GM18498 (cell line): Measurements from ENCODE around the gene LIPM.

Experiments
- ATAC-seq: cut with Tn5 transposase; IDR thresholded peaks from one replicate; pipeline ENCODE4 v1.9.1; 2021; ENCODE audit warnings: mild to moderate bottlenecking, moderate library complexity; ENCODE audit not compliant: unreplicated experiment

Gene LIPM

DNA sequence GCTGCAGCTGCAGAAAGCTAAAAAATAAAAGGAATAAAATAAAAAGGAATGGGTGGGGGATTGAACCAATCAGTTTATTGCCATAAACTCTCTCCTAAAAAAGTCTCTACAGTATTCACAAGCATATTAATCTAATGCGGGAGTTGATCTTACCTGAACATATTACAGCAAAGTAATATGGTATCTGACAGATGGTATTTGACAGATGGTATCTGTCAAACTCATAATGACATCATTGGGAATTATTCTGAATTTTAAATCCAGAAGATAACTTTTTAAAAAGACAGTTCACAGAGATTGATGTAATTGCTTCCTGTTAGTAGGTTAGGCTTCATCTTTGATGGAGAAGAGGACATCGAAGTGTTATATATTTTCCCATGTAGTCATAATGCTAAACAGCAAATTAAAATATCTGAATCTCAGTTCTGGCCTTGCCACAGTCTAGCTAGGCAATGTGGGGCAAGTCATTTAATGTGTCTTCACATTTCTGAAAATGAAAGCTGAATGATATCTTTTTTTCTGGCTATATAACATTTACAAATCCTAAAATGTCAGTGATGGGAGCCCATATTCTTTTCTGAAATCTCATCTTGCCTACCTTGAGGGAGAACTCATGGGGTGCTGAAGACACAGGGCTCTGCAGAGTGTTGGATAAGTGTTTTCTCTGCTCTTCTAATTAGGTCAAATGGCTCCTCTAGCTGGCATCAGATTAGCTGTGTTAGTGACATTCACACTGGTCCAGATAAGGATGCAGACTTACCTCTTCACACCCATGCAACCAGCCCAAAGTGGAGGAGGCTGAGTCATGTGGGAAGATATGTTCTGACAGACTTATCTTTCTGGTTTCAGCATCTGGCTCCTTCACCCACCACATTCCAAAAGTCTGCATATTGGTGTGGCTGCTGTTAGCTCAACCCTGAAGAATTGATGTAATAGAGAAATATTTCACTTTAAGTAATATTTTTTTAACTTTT lies 2.1 kb upstream of the LIPM start:
- ATAC-seq: no peak

DNA sequence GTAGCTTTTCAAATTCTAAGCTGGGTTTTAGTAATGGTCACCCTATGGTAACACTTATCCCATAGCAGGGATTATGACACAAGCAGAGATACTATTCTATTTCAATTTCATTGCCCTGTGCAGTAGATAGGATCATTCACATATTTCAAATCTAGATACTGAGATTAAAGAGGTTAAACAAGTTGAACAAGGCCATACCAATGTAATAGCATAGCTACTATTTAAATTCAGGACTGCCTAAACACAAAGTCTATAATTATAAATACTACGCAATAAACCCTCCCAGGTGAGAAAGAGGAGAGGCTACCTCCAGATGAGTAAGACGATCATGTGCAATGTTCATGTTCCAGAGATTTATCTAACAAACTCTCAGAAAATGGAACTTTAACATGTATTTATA lies 1.1 kb downstream of the LIPM start:
- no peak for ATAC-seq

DNA sequence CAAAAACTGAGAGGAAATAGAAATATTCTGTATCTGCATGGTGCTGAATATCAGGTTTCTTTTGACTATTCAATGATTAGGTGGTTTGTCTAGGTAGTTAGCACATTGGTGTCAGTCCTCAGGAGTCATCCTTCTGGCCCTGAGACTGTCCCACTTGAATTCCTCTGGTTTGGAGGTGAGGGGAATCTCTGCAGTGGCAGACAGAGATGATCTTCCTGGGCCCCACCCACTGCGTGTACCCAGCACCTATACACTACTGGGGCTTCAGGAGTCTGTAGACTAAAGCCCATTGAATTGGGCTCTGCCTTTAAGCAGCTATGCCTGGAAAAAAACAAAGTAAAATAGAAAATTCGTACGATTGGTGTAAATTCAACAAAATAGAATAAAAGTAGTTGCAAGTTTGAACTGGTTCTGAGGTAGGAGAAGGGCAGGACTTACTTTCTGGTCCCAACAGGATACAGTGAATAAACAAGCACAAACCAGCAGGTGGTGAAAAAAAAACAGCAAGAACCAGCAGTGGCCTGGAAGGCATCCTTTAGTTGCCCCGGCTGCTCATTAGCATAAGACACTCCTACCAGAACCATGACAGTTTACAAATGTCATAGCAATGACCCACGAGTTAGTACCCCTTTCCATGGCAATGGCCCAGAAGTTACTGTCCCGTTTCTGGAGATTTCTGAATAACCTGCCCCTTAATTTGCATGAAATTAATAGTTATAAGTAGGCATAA lies 1.7 kb downstream of the LIPM start:
- ATAC-seq: no peak

DNA sequence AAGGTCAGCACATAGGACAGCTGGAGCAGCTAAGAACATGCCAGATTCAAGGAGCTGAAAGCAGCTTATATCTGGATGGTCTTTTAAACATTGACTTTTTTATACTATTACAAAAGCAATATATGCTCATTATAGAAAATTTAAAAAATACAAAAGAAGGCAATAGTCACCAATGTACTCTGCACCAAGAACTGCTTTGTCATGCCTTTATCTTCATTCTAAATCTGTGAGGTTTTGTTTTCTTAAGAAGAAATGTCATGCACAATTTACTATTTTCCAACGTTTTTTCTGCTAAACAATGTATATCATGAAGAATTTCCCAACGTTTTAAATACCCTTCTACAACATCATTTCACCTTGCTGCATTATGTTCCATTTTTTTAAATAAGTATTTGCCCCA lies 2.8 kb downstream of the LIPM start:
- ATAC-seq: no peak

DNA sequence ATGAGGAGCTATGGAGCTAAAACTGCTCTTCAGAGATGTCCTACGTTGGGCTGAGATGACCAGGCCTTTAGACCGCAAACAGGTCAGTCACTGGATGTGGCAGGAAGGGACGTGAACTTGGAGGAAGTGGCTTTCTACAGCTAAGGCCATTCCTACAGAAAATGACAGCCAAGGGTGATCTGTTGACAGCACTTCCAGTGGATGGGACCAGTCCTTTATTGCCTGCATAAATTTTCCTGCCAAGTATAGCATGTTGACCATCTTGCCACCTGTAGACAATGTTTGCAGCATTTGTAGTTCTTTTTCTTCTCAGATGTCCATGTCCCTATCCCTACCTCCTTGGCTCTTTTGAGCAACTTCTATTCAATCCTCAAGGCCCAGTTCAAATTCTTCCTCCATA lies 3.4 kb downstream of the LIPM start:
- ATAC-seq: no peak

DNA sequence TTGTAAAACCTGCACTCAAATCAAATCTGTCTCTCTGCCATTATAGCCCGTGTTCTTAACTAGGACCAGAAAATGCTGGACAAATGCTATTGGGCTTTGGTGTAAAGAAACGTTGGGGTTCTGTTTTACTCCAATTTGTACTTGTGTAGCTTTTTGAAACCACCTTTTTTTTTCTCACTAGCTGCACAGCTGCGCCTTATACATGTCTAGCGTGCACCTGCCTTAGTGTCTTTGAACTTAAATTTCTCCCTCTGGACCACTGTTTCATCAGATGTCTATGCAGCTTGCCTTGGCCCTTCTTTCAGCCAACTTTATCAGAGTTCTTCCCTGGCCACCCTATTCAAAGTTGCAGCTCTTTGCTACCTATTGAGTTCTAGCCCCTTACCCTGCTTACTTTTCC lies 7.1 kb downstream of the LIPM start:
- no peak for ATAC-seq

DNA sequence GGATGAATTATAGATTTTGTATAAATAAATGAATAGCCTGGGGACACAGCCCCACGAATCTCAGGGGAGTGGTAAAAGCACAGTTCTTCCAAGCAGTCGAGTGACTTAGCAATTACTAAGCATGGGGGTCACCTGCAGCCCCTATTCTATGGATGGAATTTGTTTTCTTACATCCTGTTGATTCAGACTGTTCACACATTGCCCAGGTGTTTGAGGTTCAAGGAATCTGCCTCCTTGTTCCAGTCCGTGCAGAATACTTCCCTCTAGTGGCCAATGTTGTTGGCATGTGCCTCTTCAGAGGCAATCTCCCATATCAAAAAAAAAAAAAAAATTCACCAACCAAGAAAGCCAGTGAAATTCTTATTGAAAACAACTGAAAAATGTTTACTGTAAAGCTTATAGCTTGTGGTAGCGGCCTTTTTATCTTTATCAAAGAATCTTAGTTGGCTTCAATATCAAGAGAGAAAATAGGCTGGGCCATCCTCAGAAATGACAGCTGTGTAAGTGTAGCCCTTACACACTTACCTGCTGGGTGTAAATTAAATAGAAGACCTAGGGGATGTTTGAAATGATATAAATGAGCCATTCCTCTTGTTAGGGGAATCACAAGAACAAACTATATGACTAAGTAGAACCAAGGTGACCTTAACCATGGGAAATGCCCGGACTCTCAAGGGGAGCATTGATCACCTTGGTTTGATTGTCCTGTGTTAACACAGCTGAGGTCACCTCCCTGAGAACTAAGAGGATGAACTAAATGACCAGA lies 7.8 kb downstream of the LIPM start:
- no peak for ATAC-seq

DNA sequence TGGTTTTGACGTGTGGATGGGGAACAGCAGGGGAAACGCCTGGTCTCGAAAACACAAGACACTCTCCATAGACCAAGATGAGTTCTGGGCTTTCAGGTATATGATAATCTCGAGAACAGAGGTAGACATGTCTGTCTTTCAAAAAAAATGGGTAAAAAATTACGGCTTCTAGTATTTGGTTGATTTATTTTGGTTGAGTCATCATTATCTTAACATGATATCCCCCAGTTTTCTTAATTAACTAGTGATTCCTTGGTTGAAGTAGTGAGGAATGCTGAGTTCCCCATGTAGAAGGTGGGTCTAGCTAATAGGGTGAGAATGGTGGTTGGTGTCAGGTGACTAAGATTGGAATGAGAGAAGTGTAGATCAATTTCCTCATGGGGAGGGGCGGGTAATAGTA lies 10.7 kb downstream of the LIPM start:
- ATAC-seq: no peak

DNA sequence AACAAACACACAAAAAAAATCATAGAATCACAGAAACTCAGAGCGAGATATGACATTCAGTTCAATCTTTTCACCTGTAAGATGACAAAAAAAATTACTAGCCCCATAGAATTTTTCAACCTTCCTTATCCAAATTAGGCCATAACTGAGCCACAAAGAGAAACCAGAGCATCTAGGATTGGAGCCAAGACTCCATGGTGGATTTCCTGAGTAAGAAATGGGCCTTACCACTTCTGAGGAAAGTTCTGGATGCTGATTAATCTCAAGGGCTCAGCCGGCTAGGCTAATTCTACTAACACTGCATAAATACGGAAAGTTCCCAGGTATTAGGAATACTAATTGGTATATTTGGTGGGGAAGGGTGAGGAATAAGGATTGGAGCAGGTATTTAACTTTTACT lies 16.8 kb downstream of the LIPM start:
- ATAC-seq: no peak

DNA sequence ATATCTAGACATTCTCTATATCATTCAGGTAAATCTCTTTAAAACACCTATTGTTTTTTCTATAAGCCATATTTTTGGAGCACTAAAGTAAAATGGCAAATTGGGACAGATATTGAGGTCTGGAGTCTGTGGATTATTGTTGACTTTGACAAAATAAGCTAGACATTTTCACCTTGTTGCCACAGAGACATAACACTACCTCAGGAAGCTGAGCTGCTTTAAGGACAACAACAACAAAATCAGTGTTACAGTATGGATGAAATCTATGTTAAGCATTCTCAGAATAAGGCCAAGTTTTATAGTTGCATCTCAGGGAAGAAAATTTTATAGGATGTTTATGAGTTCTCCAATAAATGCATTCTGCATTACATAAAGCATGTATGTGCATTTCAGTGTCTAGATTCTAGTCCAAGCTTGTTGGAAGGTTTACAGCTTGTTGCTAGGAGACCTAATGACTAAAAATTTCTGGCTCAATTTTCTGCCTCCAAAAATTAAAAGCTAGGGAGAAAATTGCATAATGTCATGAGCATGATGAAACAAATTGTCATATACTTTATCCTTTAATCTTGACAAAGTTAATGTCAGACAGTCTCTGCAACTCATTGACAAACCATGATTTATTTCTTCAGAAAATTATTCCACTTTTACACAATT lies 18.3 kb downstream of the LIPM start:
- no peak for ATAC-seq

DNA sequence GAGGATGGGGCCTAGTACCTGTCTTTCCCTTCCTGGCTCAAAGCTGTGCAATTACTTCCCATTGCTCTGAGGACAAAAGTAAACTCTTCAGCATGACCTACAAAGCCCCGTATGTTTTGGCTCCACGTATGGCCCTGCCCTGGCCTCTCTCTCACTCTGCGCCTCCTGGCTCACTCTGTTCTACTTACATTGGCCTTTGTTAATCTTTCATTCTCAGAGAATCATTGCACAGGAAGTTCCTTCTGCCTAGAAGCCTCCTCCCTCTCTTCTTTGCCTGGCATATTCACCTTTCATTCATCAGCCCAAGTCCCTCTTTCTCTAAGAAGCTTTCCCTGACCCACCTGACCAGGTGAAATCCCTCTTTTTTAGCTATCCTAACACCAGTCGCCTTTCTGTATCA lies 23.9 kb downstream of the LIPM start:
- no peak for ATAC-seq

DNA sequence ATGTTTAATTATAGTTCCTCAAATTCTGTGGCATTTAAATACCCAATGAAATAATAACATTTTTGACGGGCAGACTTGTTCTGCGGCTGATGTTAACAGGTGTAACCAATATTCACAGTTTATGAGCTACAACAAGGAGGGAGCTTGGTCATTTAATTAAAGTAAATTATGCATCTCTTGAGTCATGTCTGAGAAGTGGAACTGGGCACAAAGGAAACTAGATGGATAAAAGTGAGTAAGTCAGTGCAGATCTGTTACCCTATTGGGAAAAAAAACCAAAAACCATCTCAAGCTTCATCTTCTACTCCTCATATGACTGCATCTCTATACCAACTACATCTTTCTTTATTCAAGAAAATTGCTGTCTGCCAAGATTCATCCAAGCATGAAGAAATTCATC lies 25.1 kb downstream of the LIPM start:
- ATAC-seq: no peak

DNA sequence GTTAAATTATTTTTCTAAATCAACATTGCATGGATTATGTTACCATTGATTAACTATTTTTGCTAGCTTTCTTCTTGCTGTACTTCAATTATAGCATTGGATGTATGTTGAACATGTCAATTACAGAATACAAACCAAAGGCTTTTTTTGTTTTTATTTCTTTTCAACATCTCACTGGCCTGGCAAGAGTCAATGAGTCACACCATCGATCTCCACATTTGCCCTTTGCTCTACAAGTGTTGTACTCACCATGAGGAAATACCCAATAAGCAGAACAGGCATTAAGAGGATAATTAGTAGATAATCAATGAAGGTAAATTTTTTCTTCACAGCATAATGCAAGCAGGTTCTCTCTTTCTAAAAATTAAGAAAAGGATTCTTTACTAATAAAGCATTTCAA lies 25.8 kb downstream of the LIPM start:
- no peak for ATAC-seq

DNA sequence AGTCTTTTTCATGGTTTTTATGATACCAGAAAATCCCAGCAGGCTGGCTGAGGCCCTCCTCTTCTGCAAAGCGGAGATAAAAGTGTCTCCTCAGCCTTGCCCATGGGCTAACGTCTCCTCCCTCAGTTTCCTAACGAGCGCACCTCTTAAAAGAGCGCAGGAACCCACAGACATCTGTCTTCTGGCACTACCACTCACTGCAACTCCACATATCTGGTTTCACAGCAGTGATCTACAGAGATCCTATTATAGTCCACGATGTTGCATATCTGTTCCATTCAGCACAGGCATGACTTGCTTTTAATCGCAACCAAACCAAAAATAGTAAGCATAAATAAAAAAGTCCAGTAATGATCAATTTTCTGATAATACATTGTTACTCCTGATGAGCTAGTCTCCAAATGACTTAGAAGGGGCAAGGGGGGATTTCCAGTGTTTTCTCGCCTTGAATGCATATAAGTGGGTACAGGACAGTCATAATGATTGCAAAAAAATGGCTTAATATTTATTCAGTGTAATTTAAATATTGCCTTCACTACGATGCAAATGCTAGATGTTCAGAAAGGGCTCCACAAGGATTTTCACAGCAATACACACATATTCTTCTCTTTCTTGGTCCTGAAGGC lies 28.2 kb downstream of the LIPM start:
- no peak for ATAC-seq

DNA sequence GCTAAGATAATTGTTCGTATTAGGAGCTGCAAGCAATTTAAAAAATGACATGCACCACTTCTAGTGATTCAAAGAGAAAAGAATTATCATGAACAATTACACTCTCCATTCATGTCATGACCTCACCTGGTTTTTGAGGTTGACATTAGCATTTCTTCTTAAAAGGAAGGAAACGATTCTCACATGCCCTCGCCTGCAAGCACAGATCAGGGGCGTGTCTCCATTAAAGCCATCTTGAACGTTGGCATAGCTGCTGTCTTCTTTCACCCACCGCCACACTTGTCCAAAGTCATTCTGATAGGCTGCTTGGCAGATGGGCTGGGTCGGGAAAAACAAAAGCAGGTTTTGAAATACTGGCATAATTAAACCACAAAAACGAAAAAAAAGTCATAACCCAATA lies 29.2 kb downstream of the LIPM start:
- ATAC-seq: no peak

DNA sequence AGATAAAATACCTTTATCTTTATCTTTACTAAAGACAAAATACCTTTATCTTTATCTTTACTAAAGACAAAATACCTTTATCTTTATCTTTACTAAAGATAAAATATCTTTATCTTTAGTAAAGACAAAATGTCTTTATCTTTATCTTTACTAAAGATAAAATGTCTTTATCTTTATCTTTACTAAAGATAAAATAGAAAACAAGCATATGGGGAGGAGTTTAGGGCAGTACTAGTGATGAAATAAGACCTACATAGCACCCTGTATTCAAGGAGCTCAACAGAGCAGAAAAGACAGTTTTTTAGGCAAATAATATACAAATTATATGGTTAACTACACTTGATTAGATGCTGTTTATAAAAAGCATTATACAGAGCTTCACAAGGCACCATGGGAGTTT lies 29.8 kb downstream of the LIPM start:
- ATAC-seq: no peak

DNA sequence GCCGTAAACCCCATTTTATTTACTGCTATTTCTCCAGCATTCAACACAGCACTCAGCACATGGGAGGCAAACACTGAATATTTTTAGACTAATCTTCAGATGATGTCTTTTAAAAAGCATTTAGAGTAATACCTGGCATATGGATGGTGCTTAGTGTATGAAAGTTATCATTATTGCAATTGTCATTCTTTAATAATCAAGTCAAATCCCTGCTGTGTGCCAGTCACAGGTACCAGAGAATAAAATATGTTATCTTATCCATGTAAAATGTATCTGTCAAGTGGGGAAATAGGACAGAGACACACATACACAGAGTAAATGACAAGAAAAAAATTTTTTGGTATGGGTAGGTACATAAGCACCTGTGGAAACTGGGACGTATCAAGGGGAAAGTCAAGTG lies 30.6 kb downstream of the LIPM start:
- ATAC-seq: no peak

DNA sequence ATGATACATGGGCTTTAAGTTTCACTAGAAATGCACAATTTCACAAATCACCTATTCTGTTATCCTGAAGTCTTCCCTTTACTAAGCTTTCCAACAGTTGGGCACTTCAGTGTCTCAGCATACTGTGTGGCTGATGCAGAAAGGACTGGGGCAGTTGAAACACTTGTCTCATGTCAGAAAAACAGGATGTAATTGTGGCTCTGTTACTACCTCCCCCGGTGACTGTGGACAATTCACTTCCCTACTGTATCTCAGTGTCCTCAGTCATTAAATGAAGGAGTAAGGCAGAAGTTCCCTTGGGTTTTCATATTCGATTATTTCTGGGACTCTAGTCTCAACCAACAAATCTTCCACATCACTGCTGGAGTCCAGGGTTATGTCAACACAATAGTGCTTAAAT lies 31.2 kb downstream of the LIPM start:
- ATAC-seq: no peak

DNA sequence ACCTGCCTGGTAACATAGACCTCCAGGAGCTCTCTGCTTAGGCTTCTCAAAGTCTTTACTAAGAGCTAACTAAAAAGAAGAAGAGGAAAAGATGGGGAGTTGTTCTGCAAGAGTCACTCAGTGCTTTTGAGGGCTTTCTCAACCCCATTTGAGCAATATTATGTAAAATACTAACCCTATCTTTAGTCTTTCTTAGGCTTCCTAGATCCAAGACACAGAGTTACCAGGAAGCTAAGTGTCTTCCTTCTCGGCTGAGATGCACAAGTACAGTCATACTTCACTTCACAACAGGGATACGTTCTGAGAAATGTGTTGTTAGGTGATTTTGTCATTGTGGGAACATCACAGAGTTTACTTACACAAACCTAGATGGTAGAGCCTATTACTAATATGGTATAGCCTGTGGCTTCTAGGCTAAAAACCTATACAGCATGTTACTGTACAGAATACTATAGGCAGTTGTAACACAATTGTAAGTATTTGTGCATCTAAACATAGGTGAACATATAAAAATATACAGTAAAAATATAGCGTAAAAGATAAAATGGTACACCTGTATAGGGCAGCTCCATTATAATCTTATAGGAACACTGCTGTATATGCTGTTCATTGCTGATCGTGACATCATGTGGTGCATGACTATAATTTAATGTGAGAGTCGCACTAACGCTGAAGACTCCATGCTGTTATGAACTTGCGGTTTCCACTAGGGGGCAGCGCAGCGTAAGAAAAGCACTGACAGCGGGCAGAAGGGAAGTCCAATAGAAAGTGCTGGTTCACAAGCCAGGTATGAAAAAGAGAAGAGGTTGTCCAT lies 32.8 kb downstream of the LIPM start:
- peak; percentile 80 for ATAC-seq

DNA sequence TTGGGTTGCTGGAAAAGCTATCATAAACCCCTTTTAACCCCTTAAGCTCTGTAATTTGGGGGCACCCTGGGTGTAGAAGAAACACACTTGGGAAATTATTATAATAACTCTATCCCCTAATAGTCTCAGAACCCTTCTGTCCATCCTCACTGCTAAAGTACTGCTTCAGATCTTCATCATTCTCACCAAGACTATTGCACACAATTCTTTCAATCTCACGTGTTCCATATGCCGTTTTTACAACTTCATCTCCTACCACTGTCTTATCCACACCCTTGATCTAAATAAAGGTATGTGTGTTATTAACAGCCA lies 33.3 kb downstream of the LIPM start:
- peak; percentile 13 for ATAC-seq
